ENCODE data around the gene NFIX. TPM values are rescaled to one million over a fixed set of nuclear protein-coding genes. Genes with fewer than 3 reads are reported as not detected.

Gene NFIX
- total and polyA plus RNA-seq, 2 donors (not counting 1 experiment from before 2014, with no cell fraction given), result 35.7 to 74.8 TPM

- no peak overlapping the region for H3K27ac ChIP-seq (ENCODE audit: insufficient read depth, low read length)
- H3K27me3 ChIP-seq (ENCODE audit: control insufficient read depth, insufficient read depth, low read length), result no peaks in the 10 kb centered on the region
- DNase-seq (ENCODE audit: low read depth in 2 of 2), result no peak
- no peak overlapping the region for H2AFZ ChIP-seq (ENCODE audit: low read length)
- no peak overlapping the region for H3K4me2 ChIP-seq (ENCODE audit: extremely low read depth, insufficient read depth, low read length)
- no peak overlapping the region for H3K9ac ChIP-seq (ENCODE audit: insufficient read depth, low read length)
- H3K36me3 ChIP-seq (ENCODE audit: control insufficient read depth, insufficient read depth, low read length), result peaks cover 8% of the 10 kb centered on the region
- peaks cover 39% of the 10 kb centered on the region for H3K4me1 ChIP-seq (ENCODE audit: control insufficient read depth, extremely low read depth, insufficient read depth, low read length)
- no peaks in the 10 kb centered on the region for H4K20me1 ChIP-seq (ENCODE audit: control insufficient read depth, extremely low read depth, insufficient read depth, low read length)
- H3K79me2 ChIP-seq (ENCODE audit: control insufficient read depth, insufficient read depth, low read length), result peaks cover 96% of the 10 kb centered on the region
- no peaks in the 10 kb centered on the region for H3K9me3 ChIP-seq (ENCODE audit: control insufficient read depth, insufficient read depth, low read depth, low read length)
- H3K4me3 ChIP-seq (replicated peaks in 1 of 4; ENCODE audit: control extremely low read depth in 1 of 4, insufficient read depth in 1 of 4, low read depth in 3 of 4, low read length in 4 of 4), result no peak overlapping the region
- TF ChIP-seq CTCF (conservative IDR thresholded peaks at IDR 0.05 in 1 of 2, IDR thresholded peaks at IDR 0.05 in 1 of 2; ENCODE audit: low read depth in 1 of 2, low read length in 2 of 2) (no peak), EZH2 (IDR thresholded peaks at IDR 0.05; ENCODE audit: low read length, missing control alignments) (no peak)
Measured at GRCh38 chr19:13004273-13004672, 9.0 kb downstream of the NFIX start.

- Histone ChIP-seq H3K4me2 (ENCODE audit: extremely low read depth, insufficient read depth, low read length) (no peak overlapping the region), H3K4me3 (replicated peaks in 1 of 4; ENCODE audit: control extremely low read depth in 1 of 4, insufficient read depth in 1 of 4, low read depth in 3 of 4, low read length in 4 of 4) (no peak overlapping the region), H3K9me3 (ENCODE audit: control insufficient read depth, insufficient read depth, low read depth, low read length) (no peaks in the 10 kb centered on the region), H4K20me1 (ENCODE audit: control insufficient read depth, extremely low read depth, insufficient read depth, low read length) (no peaks in the 10 kb centered on the region), H3K27me3 (ENCODE audit: control insufficient read depth, insufficient read depth, low read length) (no peaks in the 10 kb centered on the region), H3K4me1 (ENCODE audit: control insufficient read depth, extremely low read depth, insufficient read depth, low read length) (peaks cover 44% of the 10 kb centered on the region), H2AFZ (ENCODE audit: low read length) (no peak overlapping the region), H3K9ac (ENCODE audit: insufficient read depth, low read length) (no peak overlapping the region), H3K36me3 (ENCODE audit: control insufficient read depth, insufficient read depth, low read length) (peaks cover 4% of the 10 kb centered on the region), H3K27ac (ENCODE audit: insufficient read depth, low read length) (no peak overlapping the region), H3K79me2 (ENCODE audit: control insufficient read depth, insufficient read depth, low read length) (peaks cover 93% of the 10 kb centered on the region)
- no peak for TF ChIP-seq EZH2 (IDR thresholded peaks at IDR 0.05; ENCODE audit: low read length, missing control alignments)
- no peak for TF ChIP-seq CTCF (conservative IDR thresholded peaks at IDR 0.05 in 1 of 2, IDR thresholded peaks at IDR 0.05 in 1 of 2; ENCODE audit: low read depth in 1 of 2, low read length in 2 of 2)
- DNase-seq (ENCODE audit: low read depth in 2 of 2), result no peak
Measured at GRCh38 chr19:13005253-13005652, 10.0 kb downstream of the NFIX start.

GRCh38 chr19:13005861-13006370 lies 10.6 kb downstream of the NFIX start:
- Histone ChIP-seq H3K4me3 (replicated peaks in 1 of 4; ENCODE audit: control extremely low read depth in 1 of 4, insufficient read depth in 1 of 4, low read depth in 3 of 4, low read length in 4 of 4) (no peak overlapping the region), H3K4me2 (ENCODE audit: extremely low read depth, insufficient read depth, low read length) (no peak overlapping the region), H3K9me3 (ENCODE audit: control insufficient read depth, insufficient read depth, low read depth, low read length) (no peaks in the 10 kb centered on the region), H3K27me3 (ENCODE audit: control insufficient read depth, insufficient read depth, low read length) (no peaks in the 10 kb centered on the region), H4K20me1 (ENCODE audit: control insufficient read depth, extremely low read depth, insufficient read depth, low read length) (no peaks in the 10 kb centered on the region), H3K79me2 (ENCODE audit: control insufficient read depth, insufficient read depth, low read length) (peaks cover 93% of the 10 kb centered on the region), H3K4me1 (ENCODE audit: control insufficient read depth, extremely low read depth, insufficient read depth, low read length) (peaks cover 40% of the 10 kb centered on the region), H3K27ac (ENCODE audit: insufficient read depth, low read length) (no peak overlapping the region), H2AFZ (ENCODE audit: low read length) (no peak overlapping the region), H3K9ac (ENCODE audit: insufficient read depth, low read length) (no peak overlapping the region), H3K36me3 (ENCODE audit: control insufficient read depth, insufficient read depth, low read length) (peaks cover 8% of the 10 kb centered on the region)
- no peak for DNase-seq (ENCODE audit: low read depth in 2 of 2)
- TF ChIP-seq CTCF (conservative IDR thresholded peaks at IDR 0.05 in 1 of 2, IDR thresholded peaks at IDR 0.05 in 1 of 2; ENCODE audit: low read depth in 1 of 2, low read length in 2 of 2) (no peak), EZH2 (IDR thresholded peaks at IDR 0.05; ENCODE audit: low read length, missing control alignments) (no peak)
